Kasumi-1 (cell line): ENCODE measurements around the gene CALU.

Experiments used
- DNase-seq, 2 experiments: peaks; one replicate each; lab custom pipeline; 2025; lab: John Stamatoyannopoulos, UW

CALU gene

GRCh38 chr7:128747327-128748079 lies 8.3 kb downstream of the CALU start:
- DNase-seq: no peak

GRCh38 chr7:128752251-128752650 lies 13.1 kb downstream of the CALU start:
- DNase-seq: no peak

GRCh38 chr7:128755075-128755818 lies 16.1 kb downstream of the CALU start:
- no peak for DNase-seq

- DNase-seq: no peak
Observed at GRCh38 chr7:128755819-128756476, 16.8 kb downstream of the CALU start.

GRCh38 chr7:128757203-128757602 lies 18.0 kb downstream of the CALU start:
- DNase-seq: no peak

- DNase-seq: no peak
Observed at GRCh38 chr7:128758553-128758952, 19.4 kb downstream of the CALU start.

GRCh38 chr7:128759242-128759641 lies 20.1 kb downstream of the CALU start:
- no peak for DNase-seq

- no peak for DNase-seq
Observed at GRCh38 chr7:128763541-128763940, 24.4 kb downstream of the CALU start.

- no peak for DNase-seq
Observed at GRCh38 chr7:128767475-128768110, 28.4 kb downstream of the CALU start.

- no peak for DNase-seq
Observed at GRCh38 chr7:128770233-128770632, 31.1 kb downstream of the CALU start.

GRCh38 chr7:128773604-128774003 lies 34.4 kb downstream of the CALU start:
- no peak for DNase-seq

- no peak for DNase-seq
Observed at GRCh38 chr7:128774029-128774689, 35.0 kb downstream of the CALU start.

GRCh38 chr7:128774921-128775320 lies 35.8 kb downstream of the CALU start:
- no peak for DNase-seq

- DNase-seq: no peak
Observed at GRCh38 chr7:128775744-128776474, 36.8 kb downstream of the CALU start, which contains the start of gene OPN1SW. Gene OPN1SW, minus strand, starts transcription at chr7:128775794. Its CDS starts 13 bp downstream, at chr7:128775781.

- no peak for DNase-seq
Observed at GRCh38 chr7:128777156-128778123, 38.3 kb downstream of the CALU start.

GRCh38 chr7:128778946-128779345 lies 39.8 kb downstream of the CALU start:
- no peak for DNase-seq

GRCh38 chr7:128781126-128781525 lies 42.0 kb downstream of the CALU start:
- no peak for DNase-seq

- no peak for DNase-seq
Observed at GRCh38 chr7:128781851-128782250, 42.7 kb downstream of the CALU start.

GRCh38 chr7:128783143-128783861 lies 44.1 kb downstream of the CALU start:
- no peak for DNase-seq
